HG02973 (cell line): Measurements from ENCODE around the gene NXNL1.

Experiments used
- ATAC-seq: cut with Tn5 transposase; IDR thresholded peaks from one replicate; pipeline ENCODE4 v1.9.1; 2021; ENCODE audit warnings: moderate library complexity; ENCODE audit not compliant: unreplicated experiment

The NXNL1 gene

DNA sequence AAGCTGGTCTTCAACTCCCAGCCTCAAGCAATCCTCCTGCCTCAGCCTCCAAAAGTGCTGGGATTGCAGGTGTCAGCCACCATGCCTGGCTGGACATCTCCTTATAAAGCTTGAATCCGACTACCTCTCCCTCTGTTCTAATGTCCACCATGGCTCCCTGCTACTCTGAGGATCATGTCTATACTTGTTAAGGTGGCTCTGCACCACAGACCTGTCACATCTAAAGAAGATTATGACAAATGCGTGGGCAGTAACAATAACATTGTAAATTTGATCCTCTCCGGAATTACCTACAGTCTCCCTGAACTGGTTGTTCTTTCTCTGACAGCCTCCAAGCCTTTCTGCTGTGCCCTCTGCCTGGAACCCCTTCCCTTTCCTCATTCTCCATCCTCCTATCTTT lies 1.8 kb downstream of the NXNL1 start:
- no peak for ATAC-seq

DNA sequence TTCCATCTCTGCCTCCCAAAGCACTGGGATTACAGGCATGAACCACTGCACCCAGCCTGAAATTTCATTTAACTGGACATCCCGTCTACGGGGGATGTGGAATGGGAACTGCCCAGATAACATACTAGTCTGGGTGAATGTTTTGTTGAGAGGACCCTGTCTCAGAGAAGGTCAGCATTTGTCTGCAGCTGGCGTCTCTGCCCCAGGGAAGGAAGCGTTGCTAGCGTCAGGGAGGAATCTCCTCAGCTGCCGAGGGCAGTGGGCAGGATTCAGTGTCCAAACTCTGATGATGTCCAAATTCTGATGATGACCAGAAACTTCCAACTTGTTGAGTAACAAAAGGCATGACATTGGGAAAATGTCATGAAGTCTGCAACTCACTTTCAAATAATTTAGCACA lies 3.1 kb downstream of the NXNL1 start:
- ATAC-seq = no peak

DNA sequence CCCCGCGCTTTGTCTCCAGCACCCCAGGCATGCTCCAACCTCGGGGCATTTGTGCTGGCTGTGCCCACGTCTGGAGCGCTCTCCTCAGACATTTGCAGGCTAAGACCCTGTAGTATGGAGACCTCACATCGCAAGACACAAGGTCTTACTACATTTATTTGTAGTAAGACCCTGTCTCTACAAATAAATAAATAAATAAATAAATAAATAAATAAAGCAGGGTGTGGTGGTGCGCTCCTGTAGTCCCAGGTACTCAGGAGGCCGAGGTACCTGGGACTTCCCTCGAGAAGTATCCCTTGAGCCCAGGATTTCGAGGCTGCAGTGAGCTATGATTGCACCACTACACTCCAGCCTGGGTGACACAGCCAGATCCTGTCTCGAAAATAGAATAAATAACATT lies 4.6 kb downstream of the NXNL1 start:
- no peak for ATAC-seq

DNA sequence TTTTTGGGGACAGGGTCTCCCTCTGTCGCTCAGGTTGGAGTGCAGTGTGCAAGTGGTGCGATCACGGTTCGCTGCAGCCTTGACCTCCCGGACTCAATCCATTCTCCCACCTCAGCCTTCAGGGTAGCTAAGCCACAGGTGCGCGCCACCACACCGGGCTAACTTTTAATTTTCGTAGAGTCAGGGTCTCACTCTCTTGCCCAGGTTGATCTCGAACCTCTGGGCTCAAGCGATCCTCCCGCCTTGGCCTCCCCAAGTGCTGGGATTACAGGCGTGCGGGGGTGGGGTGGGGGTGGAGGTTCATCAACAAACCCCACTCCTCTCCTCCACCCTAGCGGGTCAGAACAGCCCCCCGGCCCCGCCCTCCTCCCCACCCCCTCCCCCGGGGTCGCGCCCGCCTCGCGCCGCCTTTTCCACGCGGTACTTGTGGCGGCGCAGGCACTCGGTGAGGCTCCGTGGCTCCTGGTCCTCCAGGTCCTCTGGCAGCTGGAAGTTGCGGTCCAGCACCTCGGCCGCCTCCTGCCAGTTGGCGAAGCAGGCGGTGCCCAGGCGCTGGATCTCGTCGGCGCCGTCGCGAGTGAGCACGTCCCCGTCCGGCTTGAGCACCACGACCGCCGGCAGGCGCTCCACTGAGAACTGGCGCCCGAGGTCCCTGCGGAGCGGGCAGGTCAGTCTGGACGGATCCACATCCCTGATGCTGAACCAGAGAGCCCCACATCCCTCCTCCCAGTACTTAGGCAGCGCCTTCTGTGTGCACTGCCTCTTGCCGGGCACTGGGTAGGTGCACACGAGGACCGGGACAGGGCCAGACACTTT lies 5.2 kb downstream of the NXNL1 start:
- ATAC-seq = no peak

DNA sequence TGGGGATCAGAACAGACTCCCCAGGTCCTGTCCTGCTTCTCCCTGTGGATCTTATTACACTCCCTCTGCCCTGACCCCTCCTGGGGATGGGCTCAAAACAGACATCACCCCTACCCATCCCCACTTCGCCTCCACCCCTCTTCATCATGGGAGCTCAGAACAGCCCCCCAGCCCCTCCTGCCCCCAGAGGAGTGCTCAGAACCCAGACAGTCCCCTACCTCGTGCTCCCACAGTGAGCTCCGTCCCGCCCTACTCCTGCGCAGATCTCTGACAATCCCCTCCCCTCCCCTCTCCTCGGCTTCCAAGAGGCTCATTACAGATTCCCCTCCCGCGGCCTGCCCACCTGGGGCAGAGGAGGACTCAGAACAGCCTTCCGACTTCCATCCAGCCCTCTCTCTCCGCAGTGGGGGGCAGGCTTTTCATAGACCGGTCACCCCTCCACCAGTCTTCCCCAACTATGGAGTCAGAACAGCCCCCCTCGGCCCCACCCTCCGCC lies 6.1 kb downstream of the NXNL1 start:
- no peak for ATAC-seq

DNA sequence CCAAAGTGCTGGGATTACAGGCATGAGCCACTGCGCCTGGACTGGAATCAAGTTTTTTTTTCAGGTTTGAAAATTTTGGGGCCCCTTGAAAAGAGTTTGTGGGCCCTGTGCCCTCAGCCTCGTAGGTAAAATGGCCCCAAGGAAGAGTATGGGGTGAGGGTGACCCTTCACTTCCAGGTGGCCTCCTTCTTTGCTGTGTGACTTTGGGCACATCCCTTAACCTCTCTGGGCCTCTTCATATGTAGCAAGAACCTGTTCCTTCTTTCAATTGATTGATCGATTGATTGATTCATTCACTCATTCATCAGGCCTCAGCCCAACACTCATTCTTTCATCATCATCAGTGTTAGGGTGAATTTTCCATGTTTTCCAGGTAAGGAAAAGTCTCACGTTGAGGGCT lies 8.9 kb downstream of the NXNL1 start:
- ATAC-seq = no peak

DNA sequence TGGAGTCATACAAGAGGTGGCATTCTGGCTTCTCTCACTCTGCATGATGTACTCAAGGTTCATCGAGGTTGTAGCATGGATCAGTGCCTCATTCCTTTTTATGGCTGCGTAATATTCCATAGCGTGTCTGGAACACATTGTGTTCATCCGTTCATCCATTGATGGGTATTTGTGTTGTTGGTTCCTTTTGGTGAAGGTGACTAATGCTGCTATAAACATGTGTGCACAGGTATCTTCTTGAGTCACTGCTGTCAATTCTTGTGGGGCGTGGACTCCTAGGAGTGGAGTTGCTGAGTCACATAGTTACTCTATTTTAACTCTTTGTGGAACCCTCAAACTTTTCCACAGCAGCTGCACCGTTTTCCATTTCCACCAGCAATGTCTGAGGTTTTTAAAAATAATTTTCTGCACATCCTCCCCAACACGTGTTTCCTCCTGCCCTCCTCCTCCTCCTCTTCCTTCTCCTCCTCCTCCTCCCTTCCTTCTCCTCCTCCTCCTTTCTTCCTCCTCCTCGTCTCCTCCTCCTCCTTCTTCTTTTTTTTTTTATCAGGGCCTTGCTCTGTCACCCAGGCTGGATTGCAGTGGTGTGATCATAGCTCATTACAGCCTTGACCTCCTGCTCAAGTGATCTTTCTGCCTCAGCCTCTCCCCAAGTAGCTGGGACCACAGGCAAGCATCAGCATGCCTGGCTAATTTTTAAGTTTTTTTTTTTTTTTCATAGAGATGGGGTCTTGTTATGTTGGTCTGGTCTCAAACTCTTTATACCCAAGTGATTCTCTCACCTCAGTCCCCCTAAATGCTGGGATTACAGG lies 10.3 kb downstream of the NXNL1 start:
- no peak for ATAC-seq

DNA sequence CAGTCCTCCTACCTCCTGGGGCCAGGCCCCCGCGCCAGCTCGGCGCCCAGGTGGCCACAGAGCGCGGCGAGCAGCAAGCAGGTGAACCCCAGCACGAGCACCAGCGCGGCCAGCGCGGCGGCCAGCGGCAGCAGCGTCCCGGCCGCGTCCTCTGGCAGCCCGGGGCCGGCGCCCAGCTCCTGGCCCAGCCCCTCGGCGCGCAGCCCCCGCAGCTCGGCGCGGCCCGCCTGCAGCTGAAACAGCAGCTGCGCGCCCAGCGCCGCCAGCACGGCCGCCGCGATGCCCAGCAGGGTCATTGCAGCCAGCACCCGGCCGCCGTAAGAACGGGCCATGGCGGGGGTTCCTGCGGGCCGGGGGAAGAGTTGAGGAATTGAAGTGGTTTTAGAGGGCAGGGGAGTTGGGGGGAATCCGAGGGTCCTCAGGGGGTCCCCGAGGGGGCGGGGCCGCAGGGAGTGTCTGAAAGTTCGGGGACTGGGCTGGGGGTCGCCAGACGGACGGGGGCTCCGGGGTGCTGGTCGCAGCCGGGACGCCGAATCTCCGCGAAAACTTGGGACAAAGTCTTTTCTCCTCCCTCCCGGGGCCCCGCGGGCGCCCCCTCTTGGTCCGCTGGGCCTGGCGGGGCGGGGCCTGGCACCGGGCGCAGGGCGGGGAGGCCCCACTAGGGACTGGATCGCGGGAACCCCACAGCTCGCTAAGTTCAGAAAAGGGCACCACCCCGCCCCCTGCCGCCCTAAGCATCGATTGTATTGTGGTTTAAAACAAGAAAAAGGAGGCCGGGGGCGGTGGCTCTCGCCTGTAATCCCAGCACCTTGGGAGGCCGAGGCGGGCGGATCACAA lies 12.4 kb downstream of the NXNL1 start, which contains the start of gene TMEM221:
TMEM221 (minus strand) TSS at position 538 of the 837 bp plus-strand sequence; CDS start at position 332, 206 bp downstream.
- no peak for ATAC-seq

DNA sequence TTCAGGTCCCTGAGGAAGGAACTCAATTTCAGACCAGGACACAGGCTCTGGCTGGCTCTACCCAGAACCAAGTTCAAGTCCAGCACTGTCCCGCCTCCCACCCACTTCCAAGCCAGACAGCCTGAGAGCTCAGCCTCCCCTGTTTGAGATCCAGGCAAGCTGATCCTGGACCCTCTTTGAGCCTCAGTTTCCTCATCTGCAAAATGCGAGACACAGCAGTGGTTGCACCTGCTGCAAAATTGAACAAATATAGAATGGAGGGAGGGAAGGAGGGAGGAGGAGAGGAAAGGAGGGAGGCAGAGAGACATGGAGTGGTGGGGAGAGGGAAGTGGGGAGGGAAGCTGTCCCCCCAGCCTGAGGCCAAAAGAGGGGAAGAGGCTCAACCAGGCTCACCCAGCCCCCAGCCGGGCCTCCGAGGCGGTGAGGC lies 13.0 kb downstream of the NXNL1 start:
- no peak for ATAC-seq

DNA sequence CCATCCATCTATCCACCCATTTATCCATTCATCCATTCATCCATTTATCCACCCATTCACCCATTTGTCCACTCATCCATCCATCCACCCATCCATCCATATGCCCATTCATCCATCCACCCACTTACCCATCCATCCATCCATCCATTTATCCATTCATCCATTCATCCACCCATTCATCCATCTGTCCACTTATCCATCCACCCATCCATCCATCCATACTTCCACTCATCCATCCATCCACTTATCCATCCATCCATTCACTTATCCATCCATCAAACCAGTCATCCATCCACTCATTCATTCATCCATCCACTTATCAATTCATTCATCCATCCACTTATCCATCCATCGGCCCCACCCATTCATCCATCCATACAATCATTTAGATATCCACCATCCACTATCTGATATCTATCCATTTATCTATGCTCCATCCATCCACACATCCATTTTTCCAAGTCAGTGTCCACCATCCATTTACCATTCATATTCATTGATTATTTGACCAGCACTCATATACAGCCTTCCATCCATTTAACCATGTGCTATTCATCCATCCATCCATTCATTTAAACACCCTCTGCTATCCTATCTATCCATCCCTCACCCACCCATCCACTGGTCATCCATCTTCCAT lies 15.1 kb downstream of the NXNL1 start:
- no peak for ATAC-seq

DNA sequence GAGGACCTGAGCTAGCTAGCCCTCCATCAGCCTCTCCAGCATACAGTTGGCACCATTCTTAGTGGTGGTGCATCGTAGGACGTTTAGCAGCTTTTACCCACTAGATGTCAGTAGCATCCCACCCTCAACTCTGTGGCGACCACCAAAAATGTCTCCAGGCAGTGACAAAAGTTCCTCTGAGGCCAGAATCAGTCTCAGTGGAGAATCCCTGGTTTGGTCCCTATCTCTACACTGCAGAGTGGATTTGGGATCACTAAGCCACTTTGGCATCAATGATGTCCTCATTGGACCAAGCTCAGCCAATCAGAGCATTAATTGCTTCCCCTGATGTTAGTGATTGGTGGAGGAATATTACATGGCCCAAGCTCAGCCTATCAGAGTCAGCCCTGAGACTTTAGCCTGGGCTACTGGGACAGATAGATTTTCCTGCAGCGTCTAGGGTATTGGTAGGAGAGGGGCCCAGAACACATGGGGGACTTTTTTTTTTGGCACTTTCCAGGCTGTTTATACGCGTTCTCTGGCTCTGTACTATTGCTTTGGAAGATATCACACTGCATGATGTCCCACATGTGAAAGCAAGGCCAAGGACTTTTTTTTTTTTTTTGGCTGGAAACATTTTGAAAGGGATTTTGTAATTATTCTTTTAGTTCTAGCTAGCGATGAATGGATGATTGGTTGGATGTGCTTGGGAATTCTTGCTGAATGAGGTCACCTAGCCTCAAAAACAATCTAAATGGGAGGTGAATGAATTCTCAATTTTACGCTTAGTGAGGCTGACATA lies 19.3 kb downstream of the NXNL1 start:
- no peak for ATAC-seq

DNA sequence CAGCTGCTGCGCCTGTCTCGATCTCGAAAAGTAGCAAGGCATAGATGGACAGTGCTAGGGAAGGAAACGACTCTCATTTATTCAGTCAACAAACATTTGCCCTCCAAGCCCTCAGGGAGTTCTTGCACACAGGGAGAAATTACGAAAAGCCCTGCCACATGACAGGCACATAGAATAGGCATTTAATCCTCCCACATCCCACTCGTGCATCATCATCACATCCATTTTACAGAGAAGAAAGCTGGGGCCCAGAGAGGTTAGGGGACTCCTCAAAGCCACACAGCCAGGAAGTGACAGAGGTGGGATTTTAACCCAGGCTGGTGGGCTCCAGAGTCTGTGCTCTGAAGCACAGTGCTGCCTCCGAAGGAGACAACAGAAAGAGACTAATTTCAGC lies 23.9 kb downstream of the NXNL1 start:
- no peak for ATAC-seq

DNA sequence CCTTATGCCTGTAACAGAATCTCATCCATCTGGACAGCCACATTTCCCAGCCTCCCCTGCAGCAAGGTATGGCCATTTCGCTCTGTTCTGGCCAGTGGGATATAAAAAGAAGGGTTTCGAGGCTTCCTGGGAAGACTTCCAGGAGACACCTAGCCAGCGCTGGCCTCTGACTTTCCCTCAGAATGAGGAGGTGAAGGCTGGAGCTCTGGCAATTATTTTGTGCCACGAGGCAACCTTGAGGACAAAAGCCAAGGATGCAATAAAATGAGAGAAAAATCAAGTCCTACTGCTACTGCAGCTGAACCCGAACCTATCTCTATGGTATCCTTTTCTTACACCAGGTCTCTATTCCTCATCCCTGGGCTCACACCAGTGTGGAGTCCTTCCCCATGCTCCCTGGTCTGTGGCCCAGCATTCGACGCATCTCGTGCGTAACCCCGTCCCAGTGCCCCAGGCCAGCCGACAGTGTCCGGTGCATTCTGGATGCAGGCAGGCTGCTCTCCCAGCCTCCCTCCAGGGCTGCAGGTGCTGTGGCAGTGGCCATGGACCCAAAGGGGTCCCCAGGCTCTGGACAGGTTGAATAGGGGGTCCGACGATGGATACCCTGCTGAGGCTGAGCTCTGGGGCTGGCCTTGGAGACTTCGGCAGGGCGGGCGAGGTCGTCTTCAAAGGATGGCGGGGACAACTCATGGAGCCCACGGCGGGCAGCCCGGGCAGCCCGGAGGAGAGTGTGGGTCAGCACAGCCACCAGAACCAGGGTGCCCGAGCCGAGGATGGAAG lies 24.4 kb downstream of the NXNL1 start:
- no peak for ATAC-seq

DNA sequence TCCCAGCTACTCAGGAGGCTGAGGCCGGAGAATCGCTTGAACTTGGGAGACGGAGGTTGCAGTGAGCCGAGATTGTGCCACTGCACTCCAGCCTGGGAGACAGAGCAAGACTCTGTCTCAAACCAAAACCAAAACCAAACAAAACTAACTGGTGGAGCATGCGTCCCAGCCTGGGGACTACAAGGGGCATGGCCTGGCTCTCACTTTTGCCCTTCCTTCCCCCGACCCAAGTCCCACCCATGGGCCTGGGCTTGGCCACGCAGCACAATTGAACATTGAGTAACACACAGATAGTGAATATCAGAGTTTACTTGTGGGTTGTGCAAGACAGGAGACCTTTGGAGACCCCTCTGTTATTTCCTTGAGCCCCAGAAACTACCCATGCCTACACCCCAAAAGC lies 25.5 kb downstream of the NXNL1 start:
- no peak for ATAC-seq

DNA sequence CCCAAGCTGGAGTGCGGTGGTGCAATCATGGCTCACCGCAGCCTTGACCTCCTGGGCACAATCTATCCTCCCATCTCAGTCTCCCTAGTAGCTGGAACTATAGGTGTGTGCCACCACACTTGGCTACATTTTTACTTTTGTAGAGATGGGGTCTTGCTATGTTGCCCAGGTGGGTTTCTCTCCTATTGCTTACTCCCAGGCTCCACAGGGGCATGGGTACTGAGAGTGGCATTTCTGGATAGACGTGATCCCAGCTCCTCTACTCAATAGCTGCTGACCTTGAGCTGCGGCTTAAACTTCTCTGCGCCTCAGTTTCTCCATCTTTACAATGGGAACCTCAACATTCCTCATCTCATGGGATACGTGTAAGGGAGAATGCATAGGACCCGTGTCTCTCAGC lies 29.3 kb downstream of the NXNL1 start:
- ATAC-seq = no peak

DNA sequence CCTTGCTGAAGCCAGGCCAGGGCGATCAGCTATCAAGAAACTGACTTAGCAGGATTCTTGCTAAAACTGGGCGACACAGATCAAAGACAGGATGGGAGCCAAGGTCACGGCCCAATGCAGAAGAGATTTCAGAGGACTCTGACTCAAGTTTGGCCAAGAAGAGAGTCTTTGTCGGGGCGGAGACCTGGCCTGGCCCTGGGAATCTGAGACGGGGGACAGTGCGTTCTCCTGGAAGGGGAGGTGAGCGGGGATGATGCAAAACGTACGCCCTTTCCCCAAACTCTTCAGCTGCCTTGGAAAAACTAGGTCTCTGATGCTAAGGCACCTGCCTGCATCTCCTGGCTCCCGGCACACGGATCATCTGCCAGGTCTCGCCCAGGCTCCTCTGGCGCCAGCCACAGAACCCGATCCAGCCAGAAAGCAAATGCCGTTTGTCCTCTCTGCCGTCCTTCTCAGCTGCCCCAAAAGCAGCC lies 31.0 kb downstream of the NXNL1 start:
- ATAC-seq = no peak

DNA sequence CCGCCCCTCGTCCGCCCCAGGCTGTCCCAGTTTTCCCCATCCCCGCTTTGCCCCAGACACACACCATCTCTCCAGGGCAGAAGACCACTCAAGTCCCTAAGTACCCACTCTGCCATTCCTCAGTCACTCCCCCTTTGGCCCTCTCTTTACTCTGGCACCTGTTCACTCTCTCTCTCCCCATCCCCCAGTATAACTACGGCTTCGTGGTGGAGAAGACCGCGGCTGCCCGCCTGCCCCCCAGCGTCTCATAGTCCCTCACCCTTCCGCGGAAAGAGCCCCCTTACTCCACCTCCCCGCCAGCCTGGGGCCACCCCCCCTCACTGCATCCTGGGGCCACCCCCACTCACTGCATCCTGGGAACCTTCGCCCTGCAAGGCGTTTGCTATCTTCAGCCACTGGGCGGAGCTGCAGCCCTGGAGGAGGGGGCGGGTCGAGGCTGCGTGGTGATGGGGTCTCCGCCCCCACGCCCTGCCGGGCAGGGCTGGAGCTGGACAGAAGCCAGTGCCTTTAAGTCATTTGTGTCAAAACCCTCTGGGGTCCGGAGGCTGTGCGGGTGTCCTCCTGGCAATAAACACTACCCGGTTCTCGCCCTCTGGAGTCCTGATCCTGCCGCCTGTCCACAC lies 35.9 kb downstream of the NXNL1 start:
- no peak for ATAC-seq

DNA sequence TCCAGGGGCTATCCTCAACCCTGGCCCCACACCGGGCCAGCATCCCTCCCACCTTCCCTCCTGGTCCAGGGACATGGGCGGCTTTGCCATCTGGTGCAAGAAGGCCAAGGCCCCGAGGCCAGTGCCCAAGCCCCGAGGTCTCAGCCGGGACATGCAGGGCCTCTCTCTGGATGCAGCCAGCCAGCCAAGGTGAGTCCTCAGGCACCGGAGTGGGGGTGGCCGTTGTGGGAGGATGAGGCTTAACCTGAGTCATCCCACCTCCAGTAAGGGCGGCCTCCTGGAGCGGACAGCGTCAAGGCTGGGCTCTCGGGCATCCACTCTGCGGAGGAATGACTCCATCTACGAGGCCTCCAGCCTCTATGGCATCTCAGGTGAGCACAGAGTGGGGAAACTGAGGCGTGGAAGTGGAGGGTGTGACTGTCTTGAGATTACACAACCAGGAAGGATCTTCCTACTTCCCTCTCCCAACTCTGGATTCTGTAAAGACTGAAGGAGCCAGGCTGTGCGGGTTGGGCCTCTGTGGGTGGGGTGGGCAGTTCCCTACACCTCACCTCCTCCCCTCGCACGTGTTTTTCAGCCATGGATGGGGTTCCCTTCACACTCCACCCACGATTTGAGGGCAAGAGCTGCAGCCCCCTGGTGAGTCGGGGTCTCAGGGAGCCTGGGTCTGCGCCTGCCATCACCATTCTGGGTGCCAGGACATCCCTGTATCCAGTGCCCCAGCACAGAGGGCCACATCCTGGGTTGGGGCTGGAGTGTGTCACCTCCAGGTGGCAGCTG lies 37.1 kb downstream of the NXNL1 start:
- no peak for ATAC-seq
